Stimulated activated effector memory CD8-positive, alpha-beta T cell treated with anti-CD3 and anti-CD28 coated beads, Interleukin-12 subunit alpha, Interleukin-12 subunit beta, amount 100 ng/mL, for 72 hours (primary cell): ENCODE data around the gene SEMA5A.

Experiments used
- ATAC-seq: fragments of 150-1000 bp; cut with Tn5 transposase; 2 replicates; pipeline ENCODE4 v1.10.0; 2021
- DNase-seq, 2 donors: peaks; one replicate each; pipeline ENCODE4 v3.0.0; 2021 to 2022; ENCODE audit warnings: low spot score in 2 of 2
- H3K27ac Mint-ChIP-seq: one replicate; pipeline ENCODE4 v1.8.0; 2022; ENCODE audit warnings: mild to moderate bottlenecking, mixed read lengths
- H3K36me3 Mint-ChIP-seq: one replicate; pipeline ENCODE4 v1.8.0; 2022; ENCODE audit warnings: mild to moderate bottlenecking, mixed read lengths
- H3K4me1 Mint-ChIP-seq: one replicate; pipeline ENCODE4 v1.8.0; 2022; ENCODE audit warnings: mixed read lengths
- H3K4me3 Mint-ChIP-seq: one replicate; pipeline ENCODE4 v1.8.0; 2022; ENCODE audit warnings: mild to moderate bottlenecking, mixed read lengths
- H3K9me3 Mint-ChIP-seq: one replicate; pipeline ENCODE4 v1.8.0; 2022; ENCODE audit warnings: mixed read lengths

Gene SEMA5A

GRCh38 chr5:9015260-9015936 is 530.5 kb downstream of the SEMA5A start:
- Mint-ChIP-seq H3K4me1 (no peaks in the 10 kb centered on the region), H3K36me3 (no peaks in the 10 kb centered on the region), H3K4me3 (no peak overlapping the region), H3K27ac (no peak overlapping the region), H3K9me3 (peaks cover 4% of the 10 kb centered on the region)
- ATAC-seq (no peak), DNase-seq (no peak)

- H3K4me3 Mint-ChIP-seq, result no peak overlapping the region
- H3K27ac Mint-ChIP-seq, result no peak overlapping the region
Observed at GRCh38 chr5:9013147-9013546, 532.7 kb downstream of the SEMA5A start.

GRCh38 chr5:9009931-9010651 is 535.8 kb downstream of the SEMA5A start:
- ATAC-seq (no peak), DNase-seq (no peak)
- Mint-ChIP-seq H3K36me3 (no peaks in the 10 kb centered on the region), H3K27ac (no peak overlapping the region), H3K4me1 (no peaks in the 10 kb centered on the region), H3K9me3 (peaks cover 28% of the 10 kb centered on the region), H3K4me3 (no peak overlapping the region)

More at GRCh38 chr5:9013147-9013546, 532.7 kb downstream of the SEMA5A start:
- H3K4me1 Mint-ChIP-seq, result no peaks in the 10 kb centered on the region
- no peaks in the 10 kb centered on the region for H3K36me3 Mint-ChIP-seq
- ATAC-seq (no peak), DNase-seq (no peak)
- H3K9me3 Mint-ChIP-seq, result peaks cover 18% of the 10 kb centered on the region

GRCh38 chr5:8997542-8998070 is 548.3 kb downstream of the SEMA5A start:
- no peak for ATAC-seq
- H3K9me3 Mint-ChIP-seq, result peaks cover 15% of the 10 kb centered on the region

GRCh38 chr5:8993031-8993430 is 552.8 kb downstream of the SEMA5A start:
- no peak for ATAC-seq

More at GRCh38 chr5:8997542-8998070, 548.3 kb downstream of the SEMA5A start:
- Mint-ChIP-seq H3K36me3 (no peaks in the 10 kb centered on the region), H3K4me1 (no peaks in the 10 kb centered on the region), H3K4me3 (no peak overlapping the region), H3K27ac (no peak overlapping the region)
- no peak for DNase-seq

More at GRCh38 chr5:8993031-8993430, 552.8 kb downstream of the SEMA5A start:
- Mint-ChIP-seq H3K4me1 (no peaks in the 10 kb centered on the region), H3K36me3 (no peaks in the 10 kb centered on the region), H3K9me3 (peaks cover 21% of the 10 kb centered on the region), H3K27ac (no peak overlapping the region), H3K4me3 (no peak overlapping the region)
- no peak for DNase-seq
